ENCODE data around the gene MYOM3. TPM values are rescaled to one million over a fixed set of nuclear protein-coding genes. Genes with fewer than 3 reads are reported as not detected.

MYOM3 gene
- total and polyA plus RNA-seq, 5 donors from 2014 or later = not detected

GRCh38 chr1:24090736-24091135 lies 21.2 kb downstream of the MYOM3 start:
- Mint-ChIP-seq H3K9me3 (no peaks in the 10 kb centered on the region), H3K4me3 (no peak overlapping the region), H3K36me3 (no peaks in the 10 kb centered on the region), H3K4me1 (no peaks in the 10 kb centered on the region), H3K27me3 (peaks cover 10% of the 10 kb centered on the region), H3K27ac (no peak overlapping the region)
- no peaks in the 10 kb centered on the region for H3K27me3 ChIP-seq (ENCODE audit: control insufficient read depth, insufficient read depth, low read length)
- no peak for ATAC-seq (ENCODE audit: low read depth in 2 of 2)
- no peak overlapping the region for H3K4me3 ChIP-seq (ENCODE audit: low read depth, low read length)
- no peak overlapping the region for H3K27ac ChIP-seq (ENCODE audit: insufficient read depth, low read length, poor library complexity, severe bottlenecking)
- H3K36me3 ChIP-seq (ENCODE audit: control insufficient read depth, insufficient read depth, low read length) = no peaks in the 10 kb centered on the region
- no peak for DNase-seq
- H3K9me3 ChIP-seq (ENCODE audit: control insufficient read depth in 2 of 2, low read length in 2 of 2) = no peaks in the 10 kb centered on the region
- no peaks in the 10 kb centered on the region for H3K4me1 ChIP-seq (ENCODE audit: control insufficient read depth, insufficient read depth, low read length, poor library complexity, severe bottlenecking)

- no peaks in the 10 kb centered on the region for H3K27me3 ChIP-seq (ENCODE audit: control insufficient read depth, insufficient read depth, low read length)
- H3K9me3 ChIP-seq (ENCODE audit: control insufficient read depth in 2 of 2, low read length in 2 of 2) = no peaks in the 10 kb centered on the region
- no peaks in the 10 kb centered on the region for H3K4me1 ChIP-seq (ENCODE audit: control insufficient read depth, insufficient read depth, low read length, poor library complexity, severe bottlenecking)
- no peaks in the 10 kb centered on the region for H3K36me3 ChIP-seq (ENCODE audit: control insufficient read depth, insufficient read depth, low read length)
- Mint-ChIP-seq H3K9me3 (no peaks in the 10 kb centered on the region), H3K36me3 (no peaks in the 10 kb centered on the region), H3K27ac (no peak overlapping the region), H3K4me3 (no peak overlapping the region), H3K27me3 (peaks cover 10% of the 10 kb centered on the region), H3K4me1 (no peaks in the 10 kb centered on the region)
- DNase-seq = no peak
- no peak overlapping the region for H3K27ac ChIP-seq (ENCODE audit: insufficient read depth, low read length, poor library complexity, severe bottlenecking)
- H3K4me3 ChIP-seq (ENCODE audit: low read depth, low read length) = no peak overlapping the region
- ATAC-seq (ENCODE audit: low read depth in 2 of 2) = no peak
Measured at GRCh38 chr1:24089743-24090555, 22.0 kb downstream of the MYOM3 start.

- Mint-ChIP-seq H3K4me3 (no peak overlapping the region), H3K27ac (no peak overlapping the region), H3K4me1 (no peaks in the 10 kb centered on the region), H3K27me3 (peaks cover 10% of the 10 kb centered on the region), H3K36me3 (no peaks in the 10 kb centered on the region), H3K9me3 (no peaks in the 10 kb centered on the region)
- Histone ChIP-seq H3K9me3 (ENCODE audit: control insufficient read depth in 2 of 2, low read length in 2 of 2) (no peaks in the 10 kb centered on the region), H3K4me3 (ENCODE audit: low read depth, low read length) (no peak overlapping the region), H3K27ac (ENCODE audit: insufficient read depth, low read length, poor library complexity, severe bottlenecking) (no peak overlapping the region), H3K27me3 (ENCODE audit: control insufficient read depth, insufficient read depth, low read length) (no peaks in the 10 kb centered on the region), H3K4me1 (ENCODE audit: control insufficient read depth, insufficient read depth, low read length, poor library complexity, severe bottlenecking) (no peaks in the 10 kb centered on the region), H3K36me3 (ENCODE audit: control insufficient read depth, insufficient read depth, low read length) (no peaks in the 10 kb centered on the region)
- ATAC-seq (ENCODE audit: low read depth in 2 of 2) = no peak
- DNase-seq = no peak
Measured at GRCh38 chr1:24089027-24089742, 22.8 kb downstream of the MYOM3 start.

- H3K4me3 ChIP-seq (ENCODE audit: low read depth, low read length) = no peak overlapping the region
- Mint-ChIP-seq H3K27me3 (peaks cover 10% of the 10 kb centered on the region), H3K36me3 (no peaks in the 10 kb centered on the region), H3K9me3 (no peaks in the 10 kb centered on the region), H3K4me1 (no peaks in the 10 kb centered on the region), H3K27ac (no peak overlapping the region), H3K4me3 (no peak overlapping the region)
- ATAC-seq (ENCODE audit: low read depth in 2 of 2) = no peak
- H3K27me3 ChIP-seq (ENCODE audit: control insufficient read depth, insufficient read depth, low read length) = no peaks in the 10 kb centered on the region
- no peaks in the 10 kb centered on the region for H3K4me1 ChIP-seq (ENCODE audit: control insufficient read depth, insufficient read depth, low read length, poor library complexity, severe bottlenecking)
- no peak for DNase-seq
- H3K36me3 ChIP-seq (ENCODE audit: control insufficient read depth, insufficient read depth, low read length) = no peaks in the 10 kb centered on the region
- H3K27ac ChIP-seq (ENCODE audit: insufficient read depth, low read length, poor library complexity, severe bottlenecking) = no peak overlapping the region
- no peaks in the 10 kb centered on the region for H3K9me3 ChIP-seq (ENCODE audit: control insufficient read depth in 2 of 2, low read length in 2 of 2)
Measured at GRCh38 chr1:24086466-24086865, 25.5 kb downstream of the MYOM3 start.

- H3K27ac ChIP-seq (ENCODE audit: insufficient read depth, low read length, poor library complexity, severe bottlenecking) = no peak overlapping the region
- no peak overlapping the region for H3K4me3 ChIP-seq (ENCODE audit: low read depth, low read length)
- Mint-ChIP-seq H3K27me3 (peaks cover 10% of the 10 kb centered on the region), H3K4me1 (no peaks in the 10 kb centered on the region), H3K27ac (no peak overlapping the region), H3K36me3 (no peaks in the 10 kb centered on the region), H3K9me3 (peaks cover 0 to 2% (median 0%) of the 10 kb centered on the region in 7 donors), H3K4me3 (no peak overlapping the region)
- no peak for DNase-seq
- H3K36me3 ChIP-seq (ENCODE audit: control insufficient read depth, insufficient read depth, low read length) = no peaks in the 10 kb centered on the region
- no peak for ATAC-seq (ENCODE audit: low read depth in 2 of 2)
- no peaks in the 10 kb centered on the region for H3K9me3 ChIP-seq (ENCODE audit: control insufficient read depth in 2 of 2, low read length in 2 of 2)
- no peaks in the 10 kb centered on the region for H3K4me1 ChIP-seq (ENCODE audit: control insufficient read depth, insufficient read depth, low read length, poor library complexity, severe bottlenecking)
- H3K27me3 ChIP-seq (ENCODE audit: control insufficient read depth, insufficient read depth, low read length) = no peaks in the 10 kb centered on the region
Measured at GRCh38 chr1:24085546-24085945, 26.4 kb downstream of the MYOM3 start.

- Mint-ChIP-seq H3K27ac (no peak overlapping the region), H3K9me3 (peaks cover 0 to 2% (median 0%) of the 10 kb centered on the region in 7 donors), H3K4me1 (no peaks in the 10 kb centered on the region), H3K27me3 (peaks cover 10% of the 10 kb centered on the region), H3K36me3 (no peaks in the 10 kb centered on the region), H3K4me3 (no peak overlapping the region)
- no peaks in the 10 kb centered on the region for H3K27me3 ChIP-seq (ENCODE audit: control insufficient read depth, insufficient read depth, low read length)
- no peak overlapping the region for H3K27ac ChIP-seq (ENCODE audit: insufficient read depth, low read length, poor library complexity, severe bottlenecking)
- ATAC-seq (ENCODE audit: low read depth in 2 of 2) (no peak), DNase-seq (no peak)
- H3K4me3 ChIP-seq (ENCODE audit: low read depth, low read length) = no peak overlapping the region
- H3K9me3 ChIP-seq (ENCODE audit: control insufficient read depth in 2 of 2, low read length in 2 of 2) = no peaks in the 10 kb centered on the region
- H3K4me1 ChIP-seq (ENCODE audit: control insufficient read depth, insufficient read depth, low read length, poor library complexity, severe bottlenecking) = no peaks in the 10 kb centered on the region
- no peaks in the 10 kb centered on the region for H3K36me3 ChIP-seq (ENCODE audit: control insufficient read depth, insufficient read depth, low read length)
Measured at GRCh38 chr1:24085007-24085406, 26.9 kb downstream of the MYOM3 start.

GRCh38 chr1:24084050-24084449 lies 27.9 kb downstream of the MYOM3 start:
- Histone ChIP-seq H3K27me3 (ENCODE audit: control insufficient read depth, insufficient read depth, low read length) (no peaks in the 10 kb centered on the region), H3K4me1 (ENCODE audit: control insufficient read depth, insufficient read depth, low read length, poor library complexity, severe bottlenecking) (no peaks in the 10 kb centered on the region), H3K27ac (ENCODE audit: insufficient read depth, low read length, poor library complexity, severe bottlenecking) (no peak overlapping the region), H3K9me3 (ENCODE audit: control insufficient read depth in 2 of 2, low read length in 2 of 2) (no peaks in the 10 kb centered on the region), H3K36me3 (ENCODE audit: control insufficient read depth, insufficient read depth, low read length) (no peaks in the 10 kb centered on the region), H3K4me3 (ENCODE audit: low read depth, low read length) (no peak overlapping the region)
- peaks cover 10% of the 10 kb centered on the region for H3K27me3 Mint-ChIP-seq
- DNase-seq (no peak), ATAC-seq (ENCODE audit: low read depth in 2 of 2) (no peak)
- no peaks in the 10 kb centered on the region for H3K36me3 Mint-ChIP-seq
- H3K9me3 Mint-ChIP-seq = peaks cover 0 to 2% (median 0%) of the 10 kb centered on the region in 7 donors
- no peaks in the 10 kb centered on the region for H3K4me1 Mint-ChIP-seq
- H3K4me3 Mint-ChIP-seq = no peak overlapping the region
- no peak overlapping the region for H3K27ac Mint-ChIP-seq

Measured in CD4-positive, CD25-positive, alpha-beta regulatory T cell (primary cell).